Measurements from ENCODE around the gene SPAG16.

SPAG16 gene

DNA sequence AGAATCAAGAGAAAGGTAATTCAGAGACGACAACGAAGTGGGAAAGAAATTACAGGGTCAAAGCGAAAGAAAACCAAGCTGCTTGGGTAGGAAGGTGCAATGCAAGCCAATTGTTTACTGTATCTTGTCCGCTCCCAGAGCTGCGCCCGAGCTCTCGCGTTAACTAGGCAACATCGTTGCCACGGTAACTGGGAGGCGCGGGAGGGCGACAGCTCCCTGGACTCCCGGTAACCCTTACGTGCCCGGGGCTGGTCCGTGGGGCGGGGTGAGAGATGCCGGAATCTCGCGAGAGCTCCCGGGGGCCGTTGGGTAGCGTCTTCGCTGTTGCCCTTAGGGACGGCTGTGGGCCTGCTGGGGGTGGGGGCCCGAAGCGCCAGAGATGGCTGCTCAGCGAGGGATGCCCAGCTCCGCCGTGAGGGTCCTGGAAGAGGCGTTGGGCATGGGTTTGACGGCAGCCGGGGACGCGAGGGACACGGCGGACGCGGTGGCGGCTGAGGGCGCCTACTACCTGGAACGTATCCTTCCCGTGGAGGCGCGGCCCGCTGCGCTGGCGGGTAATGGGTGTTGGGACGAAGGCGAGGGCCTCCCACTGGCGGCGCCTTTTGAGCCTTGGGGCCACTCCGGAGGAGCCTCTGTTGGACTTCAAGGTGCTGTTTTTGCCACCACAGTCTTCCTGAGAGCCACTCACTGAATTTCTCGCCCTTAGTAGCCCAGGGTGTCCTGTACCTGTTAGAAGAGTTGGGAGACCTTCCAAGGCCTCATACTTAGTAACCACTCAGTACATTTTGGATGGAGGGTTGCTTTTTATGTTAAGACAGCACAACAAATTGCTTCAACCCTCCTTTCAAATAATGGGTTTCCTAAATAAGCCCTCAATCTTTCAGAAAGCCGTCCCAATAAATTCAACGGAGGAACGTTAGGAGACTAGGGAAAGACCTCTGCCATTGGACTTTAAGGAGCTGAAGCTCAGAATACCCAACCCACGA, at the start of gene SPAG16:
Gene SPAG16, plus strand, starts transcription at position 360 of the 986 bp plus-strand sequence.
- peak; percentile 98 for DNase-seq

DNA sequence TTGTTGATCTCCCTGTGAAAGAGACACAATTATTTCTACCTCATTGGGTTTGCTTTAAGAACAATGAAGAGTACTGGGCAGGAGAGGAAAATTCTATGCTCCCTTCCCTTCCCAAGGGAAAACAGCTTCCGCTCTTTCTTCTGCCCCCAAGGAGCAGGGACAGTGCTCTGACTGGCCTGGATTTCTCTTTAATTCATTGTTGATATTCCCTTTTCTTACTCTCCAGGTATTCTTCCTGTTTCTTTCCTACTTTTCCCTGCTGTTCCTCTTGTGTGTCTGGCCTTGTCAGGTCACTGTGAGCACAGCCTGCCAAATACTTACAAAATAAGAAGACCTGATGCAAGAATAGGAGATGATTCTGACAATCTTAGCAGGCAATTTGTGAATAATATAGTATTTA, 49.6 kb upstream of the SPAG16 start:
- no peak for DNase-seq

DNA sequence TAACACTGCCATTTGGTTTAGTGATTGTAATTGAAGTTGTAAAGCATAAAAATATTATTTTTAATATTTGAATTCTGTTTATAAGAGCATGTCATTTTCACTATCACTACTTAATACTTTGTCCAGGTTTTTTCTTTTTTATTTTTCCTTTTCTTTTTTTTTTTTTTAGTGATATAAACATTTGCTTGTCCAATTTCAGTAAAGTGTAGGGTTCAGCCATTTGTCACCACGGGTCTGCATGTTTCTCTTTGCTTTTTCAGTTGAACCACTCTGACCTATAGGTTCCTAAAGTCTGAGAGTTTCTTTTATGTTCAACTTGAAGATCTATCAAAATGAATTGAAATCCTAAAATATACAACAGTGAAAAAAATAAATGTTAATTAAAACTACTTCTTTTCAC, 48.5 kb upstream of the SPAG16 start:
- no peak for DNase-seq

DNA sequence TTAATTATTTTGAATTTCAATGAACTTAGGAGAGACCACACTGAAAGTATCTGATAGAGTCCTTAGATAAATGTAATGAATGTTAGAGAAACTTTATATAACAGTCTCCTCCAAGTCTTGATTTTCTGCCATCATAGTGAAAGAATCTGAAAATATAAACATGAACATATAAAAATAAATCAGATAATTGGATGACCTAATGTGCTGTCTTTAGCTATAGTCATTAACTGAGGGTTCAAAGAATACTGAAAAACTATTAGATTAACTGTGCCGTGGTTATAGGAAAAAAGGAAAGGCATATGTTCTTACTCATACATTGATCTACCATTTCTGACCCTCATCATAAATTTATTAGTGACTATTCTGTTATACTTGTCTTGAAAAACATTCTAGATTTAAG, 47.0 kb upstream of the SPAG16 start:
- DNase-seq = no peak

DNA sequence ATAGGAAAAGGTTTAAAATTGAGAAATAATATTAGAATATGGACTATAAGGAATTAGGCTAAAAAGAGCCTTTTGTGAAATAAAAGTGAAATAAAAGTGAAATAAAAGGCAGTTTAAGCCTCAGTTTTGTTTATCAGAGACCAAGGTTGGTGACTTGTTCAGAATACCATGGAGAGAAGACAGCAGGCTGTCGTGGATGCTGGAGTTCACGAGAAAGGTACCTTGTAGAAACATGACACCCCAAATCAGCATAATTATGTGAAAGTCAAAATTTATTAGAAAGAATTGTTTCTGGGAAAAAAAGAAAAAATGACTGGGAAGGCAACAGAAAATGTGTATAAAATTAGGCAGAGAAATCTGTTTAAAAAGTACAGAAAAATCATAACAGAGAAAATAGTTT, 46.5 kb upstream of the SPAG16 start:
- DNase-seq = no peak

DNA sequence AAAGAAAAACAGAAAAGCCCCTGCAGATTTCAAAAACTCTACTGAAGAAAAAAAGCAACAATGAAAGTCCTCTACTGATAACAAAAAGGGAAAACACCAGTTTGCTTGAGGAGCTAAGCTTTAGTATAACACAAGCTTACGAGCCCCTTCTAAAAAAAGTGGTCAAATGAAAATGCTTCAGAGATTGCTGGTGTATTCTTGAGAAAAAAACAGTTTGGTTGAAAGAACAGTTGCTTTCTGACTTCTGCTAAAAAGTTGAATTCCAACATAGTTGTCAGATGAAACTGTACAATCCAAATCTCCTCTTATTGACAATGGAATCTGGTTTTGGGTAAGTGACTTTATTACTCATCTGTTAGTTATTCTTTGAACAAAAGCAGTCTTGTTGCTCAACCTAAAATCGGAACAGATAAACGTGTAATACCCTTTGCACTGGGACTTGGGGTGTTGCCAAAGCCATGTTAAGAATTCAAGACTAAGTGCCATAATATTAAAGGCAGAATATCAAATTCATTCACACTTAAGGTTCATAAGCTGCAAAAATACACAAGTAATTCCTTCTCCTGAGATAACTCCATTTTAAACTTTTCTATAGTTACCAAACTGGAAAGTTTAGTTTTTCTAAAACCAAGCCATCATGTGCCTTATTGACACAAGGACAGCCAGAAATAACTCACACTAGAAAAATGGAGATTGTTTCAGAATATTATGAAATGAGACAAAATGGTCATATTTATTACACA, 45.3 kb upstream of the SPAG16 start:
- DNase-seq = peak; percentile 22

DNA sequence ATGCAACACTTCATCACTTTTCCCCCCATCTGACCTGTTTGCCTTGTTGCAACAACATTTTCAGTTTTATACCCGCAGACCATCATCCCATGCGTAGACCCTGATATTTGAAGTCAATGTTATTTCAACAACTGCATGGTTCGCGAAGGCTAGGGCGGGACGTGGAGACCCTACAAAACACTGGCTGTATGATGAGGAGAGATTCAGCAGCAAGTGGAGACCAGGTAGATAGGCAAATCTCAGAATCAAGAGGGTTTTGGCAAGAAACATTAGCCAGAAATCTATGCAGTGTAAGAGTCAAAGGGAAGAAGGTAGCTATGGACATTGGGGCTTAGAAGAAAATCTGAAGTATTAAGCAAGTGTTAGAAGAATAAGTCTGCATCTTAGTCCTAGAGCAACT, 42.4 kb upstream of the SPAG16 start:
- no peak for DNase-seq

DNA sequence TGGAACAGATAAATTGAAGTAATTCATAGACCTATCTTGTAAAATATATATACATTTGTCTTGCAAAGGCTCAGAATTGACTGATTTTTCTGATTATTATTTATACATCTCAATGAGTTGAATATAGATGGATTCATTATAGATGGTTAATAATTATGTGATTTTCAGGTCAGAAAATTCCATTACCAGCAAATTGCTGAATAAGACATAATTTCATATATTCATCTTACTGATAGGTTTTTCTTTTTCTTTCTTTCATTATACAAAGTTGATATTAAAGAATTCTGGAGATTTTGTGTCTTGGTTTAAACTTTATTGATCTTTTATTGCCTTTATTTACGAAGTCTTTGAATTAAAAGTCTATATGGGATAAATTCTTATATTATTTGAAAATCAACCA, 41.6 kb upstream of the SPAG16 start:
- DNase-seq = no peak

DNA sequence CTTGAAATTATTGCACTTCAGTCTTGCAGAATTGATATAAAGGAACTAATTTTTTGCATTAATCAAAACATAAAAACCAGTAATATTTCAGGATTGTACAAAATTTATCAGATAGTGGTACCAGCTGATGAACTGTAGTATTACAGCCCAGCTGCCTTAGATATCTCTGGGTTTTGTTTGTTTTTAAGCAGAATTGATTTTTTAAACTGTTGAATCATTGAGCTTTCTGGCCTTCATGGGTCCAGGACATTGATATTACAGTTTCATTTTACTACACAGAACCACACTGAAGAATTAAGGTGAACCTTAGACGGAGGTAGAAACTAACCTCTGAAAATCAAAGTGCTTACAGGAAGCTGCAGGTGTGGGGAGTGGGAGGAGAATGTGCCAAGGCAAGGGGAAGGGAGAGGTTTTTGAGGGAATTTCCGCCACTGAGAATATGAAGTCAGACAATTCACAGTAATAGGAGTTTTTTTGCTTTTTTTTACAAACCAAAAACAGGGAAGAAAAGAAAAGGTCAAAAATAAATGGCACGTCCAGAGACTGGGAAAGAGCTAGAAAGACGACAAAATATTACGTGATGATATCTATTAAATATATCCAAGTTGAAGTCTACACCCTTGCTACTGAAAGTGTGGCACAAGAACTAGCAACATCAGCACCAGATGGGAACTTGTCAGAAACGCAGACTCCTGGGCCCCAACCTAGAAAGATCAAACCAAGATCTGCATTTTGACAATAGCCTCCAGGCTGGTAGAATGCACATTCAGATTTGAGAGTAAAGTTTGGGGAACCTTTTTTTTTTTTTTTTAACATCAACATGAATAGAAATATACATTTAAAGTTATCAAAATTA, 40.8 kb upstream of the SPAG16 start:
- DNase-seq = no peak

DNA sequence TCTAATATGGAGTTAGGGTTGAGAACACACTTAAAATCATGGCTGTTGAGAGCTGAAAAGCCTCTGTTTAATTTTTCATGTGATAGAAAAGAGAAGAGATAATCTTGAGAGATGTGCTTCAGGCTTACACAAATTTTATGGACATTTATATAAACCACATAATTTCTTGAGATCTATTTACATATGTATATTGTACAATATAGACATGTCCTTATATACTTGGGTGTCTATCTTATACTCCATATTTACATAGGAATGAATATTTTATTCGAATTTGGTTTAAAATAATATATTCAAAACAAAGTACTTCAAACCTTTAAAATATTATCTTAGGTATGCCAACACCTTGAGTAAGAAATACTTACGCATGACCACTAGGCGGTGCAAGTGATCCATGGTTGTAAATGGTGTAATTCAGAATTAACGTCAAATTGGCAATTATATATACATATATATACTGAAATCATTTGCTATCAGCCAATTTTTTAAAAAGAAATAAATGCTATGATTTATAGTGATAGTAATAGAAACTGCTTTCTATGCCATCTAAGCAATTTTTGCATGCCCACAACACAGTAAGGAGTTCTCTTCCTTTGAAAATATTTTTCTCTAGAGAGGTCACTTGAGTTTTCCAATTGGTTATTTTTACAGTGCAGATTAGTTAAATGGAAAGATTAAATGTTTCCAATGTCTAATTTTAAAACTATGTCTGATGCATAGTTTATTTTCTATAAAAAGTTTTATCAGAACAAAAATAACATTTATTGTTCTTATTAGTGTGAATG, 37.6 kb upstream of the SPAG16 start:
- peak; percentile 63 for DNase-seq

DNA sequence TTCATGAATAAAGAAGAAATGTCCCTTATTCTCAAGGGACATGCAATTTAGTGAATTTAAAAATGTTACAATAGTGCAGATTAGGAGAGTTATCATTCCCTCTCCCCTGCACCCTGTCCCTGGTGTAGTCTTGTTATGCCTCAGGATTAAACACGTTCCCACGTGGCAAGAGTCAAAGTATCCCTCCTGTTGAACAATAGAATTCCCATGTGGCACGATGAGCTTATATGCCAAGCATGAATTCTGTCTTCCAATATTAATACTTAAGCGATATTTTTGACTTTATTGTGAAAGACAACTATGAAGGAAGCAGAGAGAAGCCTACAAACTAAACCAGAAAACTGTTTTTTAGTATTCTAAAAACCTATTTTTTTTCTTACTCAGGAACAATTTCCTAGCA, 36.7 kb upstream of the SPAG16 start:
- DNase-seq = no peak

DNA sequence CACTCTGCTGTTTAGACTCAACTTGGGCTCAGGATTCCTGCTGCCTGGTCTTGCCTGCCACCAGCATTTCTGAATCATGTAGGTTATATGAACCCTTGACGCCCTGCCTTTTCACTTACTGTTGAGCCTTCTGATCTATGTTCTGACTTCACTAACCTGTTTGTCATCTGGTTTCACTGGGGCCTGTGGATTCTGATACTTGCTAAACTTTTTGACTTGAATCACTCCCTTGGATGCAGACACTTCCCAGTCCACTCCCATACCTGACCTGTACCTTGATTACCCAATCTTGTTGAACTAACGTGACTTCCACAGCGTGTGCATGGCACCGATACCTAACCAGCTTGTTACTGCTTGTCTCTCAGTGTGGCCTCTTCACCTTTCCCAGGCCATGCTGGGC, 35.6 kb upstream of the SPAG16 start:
- DNase-seq = no peak

DNA sequence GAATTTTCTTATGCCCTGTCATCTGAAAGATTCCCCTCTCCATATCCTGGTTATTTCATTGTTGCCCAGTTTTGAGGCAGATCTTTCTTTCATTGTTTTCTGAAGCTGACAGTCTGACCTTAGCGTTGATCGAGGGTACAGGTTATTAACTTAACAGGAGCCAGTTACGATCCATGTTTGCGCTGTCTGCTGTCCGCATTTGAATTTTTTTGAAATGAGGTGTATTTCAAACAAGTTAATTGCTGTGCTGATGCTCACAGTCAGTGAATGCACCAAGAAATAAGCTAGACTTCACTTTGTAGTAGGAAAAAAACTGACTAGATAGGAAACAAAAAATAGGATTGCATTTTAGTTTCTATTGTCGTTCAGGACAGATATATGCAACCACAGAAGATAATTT, 34.8 kb upstream of the SPAG16 start:
- DNase-seq = no peak

DNA sequence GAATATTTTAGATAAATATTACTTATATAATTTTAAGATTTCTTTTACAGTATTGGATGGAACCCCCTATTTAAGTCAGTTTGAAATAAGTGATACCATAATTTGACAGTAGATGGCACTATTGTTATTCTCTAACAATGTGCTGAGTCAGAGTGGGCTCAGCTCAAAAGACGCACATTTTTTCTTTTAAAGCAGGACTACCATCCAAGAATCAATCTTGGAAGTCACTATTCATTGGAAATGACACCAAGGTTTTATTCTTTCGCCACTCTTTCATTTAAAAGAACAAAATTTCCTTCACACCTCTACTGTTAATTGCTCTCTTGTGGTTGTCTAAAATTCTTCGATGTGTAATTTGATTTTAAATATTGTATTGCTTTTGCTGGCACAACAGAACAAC, 32.6 kb upstream of the SPAG16 start:
- peak; percentile 76 for DNase-seq

DNA sequence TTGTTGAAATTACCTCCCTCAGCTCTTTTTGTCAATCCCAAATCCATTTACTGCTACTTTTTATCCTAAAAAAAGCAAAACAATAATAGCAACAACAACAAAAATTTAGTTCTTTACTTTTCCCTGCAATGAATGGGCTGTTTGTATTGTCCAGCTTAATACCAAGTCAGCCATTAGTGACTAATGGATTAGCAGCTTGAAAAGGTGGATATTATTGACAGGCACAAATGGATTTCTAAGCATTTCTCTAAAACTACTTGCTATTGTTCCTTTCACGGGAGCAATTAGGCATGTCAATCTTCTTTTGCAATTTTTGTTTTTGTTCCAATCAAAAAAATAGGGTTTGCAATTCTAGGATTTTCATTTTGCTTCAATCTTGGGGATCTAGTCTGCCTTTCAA, 32.1 kb upstream of the SPAG16 start:
- DNase-seq = no peak

DNA sequence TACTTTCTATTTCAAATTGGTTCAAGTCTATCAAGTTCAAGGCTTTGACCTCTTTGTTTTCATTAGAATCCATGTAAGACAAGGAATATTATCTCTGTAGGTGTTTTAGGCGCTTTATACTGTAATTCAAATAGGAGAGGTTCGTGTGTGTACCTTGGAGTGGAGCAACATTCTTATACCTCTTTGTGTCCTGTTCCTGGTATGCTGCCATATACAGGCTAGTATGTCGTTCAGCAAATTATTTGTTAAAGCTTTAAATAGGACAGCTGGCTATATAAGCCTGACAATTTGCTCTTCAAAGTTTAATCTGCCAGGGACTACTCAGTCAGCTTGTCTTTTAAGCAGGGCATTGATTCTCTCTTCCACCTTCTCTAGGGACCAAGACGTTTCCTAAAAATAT, 31.1 kb upstream of the SPAG16 start:
- DNase-seq = no peak

DNA sequence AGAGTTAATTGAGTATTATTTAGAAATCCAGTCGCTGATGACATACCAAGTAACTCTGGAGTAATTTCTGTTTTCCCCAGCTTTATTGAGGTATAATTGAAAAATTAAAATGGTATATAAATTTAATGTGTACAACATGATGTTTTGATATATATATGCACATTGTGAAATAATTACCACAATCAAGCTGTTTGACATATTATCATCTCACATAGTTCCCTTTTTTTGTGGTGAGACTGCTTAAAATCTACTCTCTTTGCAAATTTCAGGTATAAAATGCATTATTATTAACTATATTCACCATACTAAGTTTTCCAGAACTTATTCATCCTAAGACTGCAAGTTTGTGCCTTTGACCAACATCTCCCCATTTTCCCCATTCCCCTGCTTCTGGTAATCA, 25.0 kb upstream of the SPAG16 start:
- no peak for DNase-seq

DNA sequence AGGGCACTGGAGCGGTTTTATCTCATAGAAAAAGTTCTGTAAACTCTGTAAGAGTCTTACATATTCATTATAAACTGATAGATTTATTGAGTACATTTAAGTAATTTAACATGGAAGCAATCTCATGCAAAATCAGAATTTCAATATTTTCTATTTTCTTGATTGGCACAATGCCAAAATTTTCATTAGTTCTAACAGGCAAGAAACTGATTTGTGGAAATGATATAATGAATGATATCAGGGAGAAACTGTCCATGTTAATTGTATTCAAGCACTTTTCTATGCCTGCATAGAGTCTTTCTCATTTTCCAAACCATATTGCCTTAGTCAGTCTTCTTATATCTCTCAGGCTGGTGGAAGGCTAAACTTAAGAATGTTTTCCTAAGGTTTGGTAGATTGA, 23.0 kb upstream of the SPAG16 start:
- no peak for DNase-seq

DNA sequence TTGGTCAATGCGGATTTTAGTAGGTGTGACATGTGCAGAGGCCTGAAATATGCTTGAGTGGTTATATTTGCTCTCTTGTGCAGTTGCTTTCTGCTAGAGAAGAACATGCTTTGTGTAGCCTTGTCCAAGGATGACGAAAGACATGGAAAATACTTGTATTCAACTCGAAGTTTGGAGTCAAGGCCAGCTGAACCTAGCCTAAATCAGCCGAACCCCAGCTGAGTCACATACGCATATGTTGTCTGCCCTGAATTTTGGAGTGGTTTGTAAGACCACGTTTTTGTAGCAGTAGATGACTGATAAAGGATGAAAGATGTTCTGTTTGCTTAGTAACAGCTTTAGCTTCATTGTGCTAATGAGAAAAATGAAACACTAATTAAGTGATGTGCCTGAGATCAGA, 22.5 kb upstream of the SPAG16 start:
- DNase-seq = no peak

DNA sequence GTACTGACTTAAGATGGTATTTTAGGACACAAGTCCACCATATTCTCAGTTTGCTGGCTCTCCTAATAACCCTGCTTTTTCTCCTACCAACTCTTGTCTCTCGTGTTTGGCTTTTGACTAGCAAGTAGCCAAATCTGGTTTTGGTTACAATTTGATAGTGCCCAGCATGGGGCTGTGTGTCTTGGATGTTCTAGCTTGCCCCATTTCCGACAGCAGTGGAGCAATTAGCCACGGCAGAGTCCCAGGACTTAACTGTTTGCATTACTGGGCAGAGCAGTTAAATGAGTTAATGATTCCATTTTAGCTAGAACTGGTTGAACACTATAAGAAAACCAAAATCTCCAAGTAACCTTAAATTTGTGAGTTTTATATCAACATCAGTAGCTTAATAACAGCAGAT, 18.6 kb upstream of the SPAG16 start:
- DNase-seq = no peak

DNA sequence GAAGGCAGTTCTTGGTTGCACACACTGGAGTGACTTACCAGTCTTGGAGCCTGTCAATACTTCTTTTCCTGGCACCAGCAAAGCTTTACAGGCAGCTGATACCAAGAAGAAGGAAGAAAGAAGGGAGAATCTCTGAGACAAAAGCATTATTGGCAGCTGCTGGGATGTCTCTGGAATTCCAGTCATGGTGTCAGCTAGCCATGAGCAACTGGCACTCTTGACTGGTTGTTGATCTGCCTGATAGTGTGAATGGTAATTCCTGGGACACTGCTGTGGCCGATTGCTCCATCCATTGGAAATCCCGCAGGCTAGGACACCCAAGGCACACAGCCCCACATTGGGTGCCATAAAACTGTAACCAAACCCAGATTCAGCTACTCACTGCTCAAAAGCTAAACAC, 17.8 kb upstream of the SPAG16 start:
- no peak for DNase-seq

DNA sequence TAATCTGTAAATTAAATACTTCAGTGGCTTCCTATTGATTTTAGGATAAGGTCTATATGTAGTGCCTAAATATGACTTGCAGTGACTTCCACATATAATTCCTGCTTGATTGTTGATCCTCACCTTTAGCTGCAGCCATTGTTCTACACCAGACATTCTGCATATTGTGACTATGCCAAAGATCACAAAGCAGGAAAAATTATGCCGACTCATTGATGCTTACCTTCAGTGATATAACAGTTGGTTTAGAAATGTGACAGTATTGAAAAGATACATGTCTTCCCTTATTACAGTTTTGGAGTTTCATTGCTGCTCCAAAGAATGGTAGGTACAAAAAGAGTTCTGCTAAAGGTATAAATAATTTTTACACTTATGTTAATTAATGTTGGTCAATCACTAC, 12.3 kb upstream of the SPAG16 start:
- peak; percentile 2 for DNase-seq
